ENCODE data around the gene KCNQ2. TPM values are rescaled to one million over a fixed set of nuclear protein-coding genes. Genes with fewer than 3 reads are reported as not detected.

KCNQ2 gene
- total and polyA plus RNA-seq, 2 experiments from 2014 or later: 68.5 to 92.4 TPM

GRCh38 chr20:63400486-63401210, 71.8 kb downstream of the KCNQ2 start (continued):
- TF ChIP-seq, protein P1, sequence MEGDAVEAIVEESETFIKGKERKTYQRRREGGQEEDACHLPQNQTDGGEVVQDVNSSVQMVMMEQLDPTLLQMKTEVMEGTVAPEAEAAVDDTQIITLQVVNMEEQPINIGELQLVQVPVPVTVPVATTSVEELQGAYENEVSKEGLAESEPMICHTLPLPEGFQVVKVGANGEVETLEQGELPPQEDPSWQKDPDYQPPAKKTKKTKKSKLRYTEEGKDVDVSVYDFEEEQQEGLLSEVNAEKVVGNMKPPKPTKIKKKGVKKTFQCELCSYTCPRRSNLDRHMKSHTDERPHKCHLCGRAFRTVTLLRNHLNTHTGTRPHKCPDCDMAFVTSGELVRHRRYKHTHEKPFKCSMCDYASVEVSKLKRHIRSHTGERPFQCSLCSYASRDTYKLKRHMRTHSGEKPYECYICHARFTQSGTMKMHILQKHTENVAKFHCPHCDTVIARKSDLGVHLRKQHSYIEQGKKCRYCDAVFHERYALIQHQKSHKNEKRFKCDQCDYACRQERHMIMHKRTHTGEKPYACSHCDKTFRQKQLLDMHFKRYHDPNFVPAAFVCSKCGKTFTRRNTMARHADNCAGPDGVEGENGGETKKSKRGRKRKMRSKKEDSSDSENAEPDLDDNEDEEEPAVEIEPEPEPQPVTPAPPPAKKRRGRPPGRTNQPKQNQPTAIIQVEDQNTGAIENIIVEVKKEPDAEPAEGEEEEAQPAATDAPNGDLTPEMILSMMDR (conservative IDR thresholded peaks at IDR 0.05; ENCODE audit: low read depth in 2 of 2): no peak
- TF ChIP-seq POLR2AphosphoS5 (IDR thresholded peaks at IDR 0.05; ENCODE audit: low read depth) (no peak), EZH2phosphoT487 (IDR thresholded peaks at IDR 0.05; ENCODE audit: unreplicated experiment) (no peak), ZNF114 (CRISPR knock-in tag; IDR thresholded peaks at IDR 0.05) (no peak), NANOG (IDR thresholded peaks at IDR 0.05; ENCODE audit: borderline replicate concordance) (no peak), JUNB (IDR thresholded peaks at IDR 0.05; ENCODE audit: unreplicated experiment) (no peak), REST (IDR thresholded peaks at IDR 0.05; ENCODE audit: unreplicated experiment) (no peak)

GRCh38 chr20:63399596-63400375, 72.7 kb downstream of the KCNQ2 start:
- no peak overlapping the region for H2AFZ ChIP-seq
- no peak for ATAC-seq
- H3K79me2 ChIP-seq (replicated peaks; ENCODE audit: insufficient read depth): no peaks in the 10 kb centered on the region
- peaks cover 4% of the 10 kb centered on the region; the same call in 1 of the 2 replicates for H3K4me1 ChIP-seq (ENCODE audit: insufficient read depth)
- no peak overlapping the region for H3K27ac ChIP-seq (ENCODE audit: low read depth)
- Mint-ChIP-seq H3K4me1 (peaks cover 22% of the 10 kb centered on the region), H3K9me3 (no peaks in the 10 kb centered on the region), H3K4me3 (no peak overlapping the region; the same call in 2 of the 3 replicates), H3K27me3 (ENCODE audit: insufficient read depth, low read depth, poor library complexity) (peaks cover 26% of the 10 kb centered on the region), H3K27ac (no peak overlapping the region), H3K36me3 (ENCODE audit: low read depth) (no peaks in the 10 kb centered on the region)
- no peaks in the 10 kb centered on the region for H3K36me3 ChIP-seq (ENCODE audit: insufficient read depth)
- no peaks in the 10 kb centered on the region for H3K27me3 ChIP-seq (ENCODE audit: insufficient read depth)
- H3K4me3 ChIP-seq: no peak overlapping the region
- H3K9me2 ChIP-seq (ENCODE audit: insufficient read depth): no peaks in the 10 kb centered on the region
- H3K4me2 ChIP-seq: no peak overlapping the region
- no peak for DNase-seq (ENCODE audit: low spot score)
- H3F3A ChIP-seq (replicated peaks; ENCODE audit: low read depth): no peaks in the 10 kb centered on the region; the same call in 1 of the 2 replicates
- no peaks in the 10 kb centered on the region for H4K20me1 ChIP-seq (replicated peaks; ENCODE audit: insufficient read depth)
- no peak for TF ChIP-seq EZH2 (IDR thresholded peaks at IDR 0.05; ENCODE audit: low read depth, unreplicated experiment)
- TF ChIP-seq ZNF331 (CRISPR knock-in tag; IDR thresholded peaks at IDR 0.05; ENCODE audit: low read depth): no peak
- no peak for TF ChIP-seq CREB1 (CRISPR knock-in tag; IDR thresholded peaks at IDR 0.05; ENCODE audit: low read depth)
- no peak for TF ChIP-seq EZH2phosphoT487 (IDR thresholded peaks at IDR 0.05; ENCODE audit: unreplicated experiment)
- TF ChIP-seq ZNF462 (CRISPR knock-in tag; IDR thresholded peaks at IDR 0.05): no peak

Data from GM23338 (cell line).